ENCODE results near the gene SF3B3. TPM values are rescaled to one million over a fixed set of nuclear protein-coding genes. Genes with fewer than 3 reads are reported as not detected.

The SF3B3 gene
- total RNA-seq, 2 experiments from 2014 or later, result 195 to 441 TPM

DNA sequence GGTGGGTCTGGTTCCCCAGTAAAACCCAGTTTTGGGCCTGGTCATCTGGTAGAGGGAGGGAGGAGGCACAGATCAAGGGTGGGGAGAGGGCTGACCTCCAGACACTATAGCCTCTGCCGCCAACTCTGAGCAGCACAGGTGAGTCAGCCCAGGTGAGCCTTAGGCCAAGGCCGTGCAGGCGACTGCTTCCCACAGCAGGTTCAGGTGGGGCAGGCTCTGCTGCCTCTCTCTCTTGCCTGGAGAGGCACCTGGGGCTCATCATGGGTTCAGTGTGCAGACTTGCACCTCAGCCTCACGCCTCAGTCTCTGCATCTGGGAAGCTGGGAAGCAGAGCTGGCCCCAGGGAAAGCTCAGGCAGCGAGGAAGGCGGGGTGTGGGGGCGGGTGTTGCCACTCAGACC, 84.9 kb downstream of the SF3B3 start:
- CTCF ChIA-PET (ENCODE audit: unreplicated experiment), result no interaction called here

DNA sequence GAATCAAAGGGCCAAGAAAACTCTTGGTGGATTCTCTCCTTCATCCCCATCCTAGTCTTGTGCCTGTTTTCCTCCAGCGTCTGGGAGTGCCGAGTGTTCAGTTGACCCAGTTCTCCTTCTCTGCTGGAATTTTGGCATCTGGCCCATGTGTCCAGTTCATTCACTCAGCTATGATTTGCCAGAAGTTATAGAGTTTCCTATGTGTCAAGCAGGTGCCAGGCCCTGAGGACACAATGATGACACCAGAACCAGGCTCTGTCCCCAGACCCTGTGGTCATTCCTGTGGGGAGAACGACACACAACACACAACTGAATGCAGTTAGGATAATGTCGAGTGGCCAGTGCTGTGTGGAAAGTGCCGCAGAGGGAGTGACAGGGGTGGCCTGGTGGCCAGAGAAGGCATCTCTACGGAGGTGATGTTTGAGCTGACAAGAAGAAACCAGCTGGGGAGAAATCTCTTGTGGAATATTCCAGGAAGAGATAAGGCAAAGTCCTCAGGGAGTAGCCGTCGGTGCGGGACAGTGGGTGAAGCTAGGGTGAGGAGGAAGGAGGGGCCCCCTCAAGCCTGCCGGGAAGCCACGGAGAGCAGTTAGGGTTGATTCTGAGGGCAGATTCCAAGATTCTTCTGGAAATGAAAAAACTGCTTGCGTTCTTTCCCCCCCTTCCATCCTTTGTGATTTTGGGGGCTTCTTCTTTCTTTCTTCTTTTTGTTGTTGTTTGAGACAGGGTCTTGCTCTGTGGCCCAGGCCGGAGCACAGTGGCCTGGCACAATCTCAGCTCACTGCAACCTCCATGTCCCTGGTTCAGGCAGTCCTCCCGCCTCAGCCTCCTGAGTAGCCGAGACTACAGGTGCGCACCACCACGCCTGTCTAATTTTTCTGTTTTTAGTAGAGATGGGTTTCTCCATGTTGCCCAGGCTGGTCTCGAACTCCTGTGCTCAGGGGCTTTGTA, 86.9 kb downstream of the SF3B3 start:
- no peaks in the 10 kb centered on the region for H3K4me1 ChIP-seq (ENCODE audit: insufficient read depth, low read length, poor library complexity, severe bottlenecking)
- no peak overlapping the region for H3K27ac ChIP-seq (ENCODE audit: low read depth, low read length, poor library complexity, severe bottlenecking)
- no peaks in the 10 kb centered on the region for H3K9me3 ChIP-seq (ENCODE audit: low read length)
- H2AFZ ChIP-seq (ENCODE audit: low read length), result no peak overlapping the region
- no peaks in the 10 kb centered on the region for H3K36me3 ChIP-seq (ENCODE audit: insufficient read depth, low read length)
- ChIA-PET CTCF (ENCODE audit: unreplicated experiment) (no interaction called here), POLR2A (interaction anchor here (0.6 kb wide), 2 partner anchors 18 to 741 kb away, joined by 3 to 4 read pairs; no protein-coding TSS in a partner anchor)
- no TSS peak for BruUV-seq (replicated peaks)
- TF ChIP-seq, protein P1, sequence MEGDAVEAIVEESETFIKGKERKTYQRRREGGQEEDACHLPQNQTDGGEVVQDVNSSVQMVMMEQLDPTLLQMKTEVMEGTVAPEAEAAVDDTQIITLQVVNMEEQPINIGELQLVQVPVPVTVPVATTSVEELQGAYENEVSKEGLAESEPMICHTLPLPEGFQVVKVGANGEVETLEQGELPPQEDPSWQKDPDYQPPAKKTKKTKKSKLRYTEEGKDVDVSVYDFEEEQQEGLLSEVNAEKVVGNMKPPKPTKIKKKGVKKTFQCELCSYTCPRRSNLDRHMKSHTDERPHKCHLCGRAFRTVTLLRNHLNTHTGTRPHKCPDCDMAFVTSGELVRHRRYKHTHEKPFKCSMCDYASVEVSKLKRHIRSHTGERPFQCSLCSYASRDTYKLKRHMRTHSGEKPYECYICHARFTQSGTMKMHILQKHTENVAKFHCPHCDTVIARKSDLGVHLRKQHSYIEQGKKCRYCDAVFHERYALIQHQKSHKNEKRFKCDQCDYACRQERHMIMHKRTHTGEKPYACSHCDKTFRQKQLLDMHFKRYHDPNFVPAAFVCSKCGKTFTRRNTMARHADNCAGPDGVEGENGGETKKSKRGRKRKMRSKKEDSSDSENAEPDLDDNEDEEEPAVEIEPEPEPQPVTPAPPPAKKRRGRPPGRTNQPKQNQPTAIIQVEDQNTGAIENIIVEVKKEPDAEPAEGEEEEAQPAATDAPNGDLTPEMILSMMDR (conservative IDR thresholded peaks at IDR 0.05; ENCODE audit: low read length), result no peak
- no peak for TF ChIP-seq EZH2phosphoT487 (IDR thresholded peaks at IDR 0.05; ENCODE audit: borderline replicate concordance, low read depth, low read length)
- intact Hi-C loops (cut with micrococcal nuclease; ENCODE audit: unreplicated experiment), result no loop called here
- no peaks in the 10 kb centered on the region for H3K9me2 ChIP-seq (ENCODE audit: insufficient read depth, low read length)
- H4K20me1 ChIP-seq (ENCODE audit: insufficient read depth, low read length), result no peaks in the 10 kb centered on the region
- no peak overlapping the region for H3K4me2 ChIP-seq (ENCODE audit: low read length)
- no peak overlapping the region for H3K4me3 ChIP-seq (ENCODE audit: low read depth, low read length, poor library complexity, severe bottlenecking)
- H3K79me2 ChIP-seq (ENCODE audit: insufficient read depth, low read depth, low read length), result no peaks in the 10 kb centered on the region
- no peak for DNase-seq (ENCODE audit: low spot score)

More for the DNA sequence above, 84.9 kb downstream of the SF3B3 start:
- Histone ChIP-seq H2AFZ (ENCODE audit: low read length) (no peak overlapping the region), H3K9me3 (ENCODE audit: low read length) (no peaks in the 10 kb centered on the region), H3K9me2 (ENCODE audit: insufficient read depth, low read length) (no peaks in the 10 kb centered on the region), H3K4me1 (ENCODE audit: insufficient read depth, low read length, poor library complexity, severe bottlenecking) (no peaks in the 10 kb centered on the region), H3K4me2 (ENCODE audit: low read length) (no peak overlapping the region), H3K4me3 (ENCODE audit: low read depth, low read length, poor library complexity, severe bottlenecking) (no peak overlapping the region), H3K27ac (ENCODE audit: low read depth, low read length, poor library complexity, severe bottlenecking) (no peak overlapping the region), H4K20me1 (ENCODE audit: insufficient read depth, low read length) (no peaks in the 10 kb centered on the region), H3K79me2 (ENCODE audit: insufficient read depth, low read depth, low read length) (no peaks in the 10 kb centered on the region), H3K36me3 (ENCODE audit: insufficient read depth, low read length) (no peaks in the 10 kb centered on the region)
- POLR2A ChIA-PET, result interaction anchor here (0.5 kb wide), 1 partner anchor 61 kb away, joined by 3 read pairs; no protein-coding TSS in a partner anchor
- no peak for TF ChIP-seq EZH2phosphoT487 (IDR thresholded peaks at IDR 0.05; ENCODE audit: borderline replicate concordance, low read depth, low read length)
- TF ChIP-seq, protein P1 (conservative IDR thresholded peaks at IDR 0.05; ENCODE audit: low read length), result no peak
- no TSS peak for BruUV-seq (replicated peaks)
- intact Hi-C loops (cut with micrococcal nuclease; ENCODE audit: unreplicated experiment), result no loop called here
- no peak for DNase-seq (ENCODE audit: low spot score)

DNA sequence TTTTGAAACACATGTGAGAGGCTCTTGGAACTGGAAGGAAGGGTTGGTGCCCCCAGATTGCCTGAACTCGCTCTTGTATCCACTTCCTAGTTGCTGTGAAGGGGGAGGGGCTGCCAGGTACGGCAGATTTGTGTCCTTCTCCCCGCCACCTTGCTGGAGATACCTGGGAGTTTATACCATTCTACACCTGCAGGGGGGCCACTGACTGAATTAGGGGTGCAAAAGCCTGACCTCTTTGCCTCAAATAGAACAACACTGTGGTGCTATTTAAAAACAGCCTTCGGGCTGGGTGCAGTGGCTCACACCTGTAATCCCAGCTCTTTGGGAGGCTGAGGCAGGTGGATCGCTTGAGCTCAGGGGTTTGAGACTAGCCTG, 87.6 kb downstream of the SF3B3 start:
- TF ChIP-seq, protein P1 (conservative IDR thresholded peaks at IDR 0.05; ENCODE audit: low read length), result no peak
- no peak for TF ChIP-seq EZH2phosphoT487 (IDR thresholded peaks at IDR 0.05; ENCODE audit: borderline replicate concordance, low read depth, low read length)
- ChIA-PET POLR2A (interaction anchor here (0.6 to 0.9 kb wide), 3 partner anchors 17 to 741 kb away, joined by 3 to 4 read pairs (median 4); no protein-coding TSS in a partner anchor), CTCF (ENCODE audit: unreplicated experiment) (no interaction called here)
- no TSS peak for BruUV-seq (replicated peaks)
- Histone ChIP-seq H3K27ac (ENCODE audit: low read depth, low read length, poor library complexity, severe bottlenecking) (no peak overlapping the region), H2AFZ (ENCODE audit: low read length) (no peak overlapping the region), H3K36me3 (ENCODE audit: insufficient read depth, low read length) (no peaks in the 10 kb centered on the region), H3K79me2 (ENCODE audit: insufficient read depth, low read depth, low read length) (no peaks in the 10 kb centered on the region), H3K4me2 (ENCODE audit: low read length) (no peak overlapping the region), H3K9me2 (ENCODE audit: insufficient read depth, low read length) (no peaks in the 10 kb centered on the region), H3K9me3 (ENCODE audit: low read length) (no peaks in the 10 kb centered on the region), H3K4me1 (ENCODE audit: insufficient read depth, low read length, poor library complexity, severe bottlenecking) (no peaks in the 10 kb centered on the region), H4K20me1 (ENCODE audit: insufficient read depth, low read length) (no peaks in the 10 kb centered on the region), H3K4me3 (ENCODE audit: low read depth, low read length, poor library complexity, severe bottlenecking) (no peak overlapping the region)
- intact Hi-C loops (cut with micrococcal nuclease; ENCODE audit: unreplicated experiment), result no loop called here
- no peak for DNase-seq (ENCODE audit: low spot score)

All from OCI-LY7 (cell line).